IPS DF 19.7 (cell line): ENCODE data around the gene LYPD6.

ENCODE experiments used
- DNase-seq: peaks from one replicate; pipeline ENCODE4 v3.0.0-alpha.2; 2013; ENCODE audit warnings: low read depth, low spot score

Gene LYPD6

DNA sequence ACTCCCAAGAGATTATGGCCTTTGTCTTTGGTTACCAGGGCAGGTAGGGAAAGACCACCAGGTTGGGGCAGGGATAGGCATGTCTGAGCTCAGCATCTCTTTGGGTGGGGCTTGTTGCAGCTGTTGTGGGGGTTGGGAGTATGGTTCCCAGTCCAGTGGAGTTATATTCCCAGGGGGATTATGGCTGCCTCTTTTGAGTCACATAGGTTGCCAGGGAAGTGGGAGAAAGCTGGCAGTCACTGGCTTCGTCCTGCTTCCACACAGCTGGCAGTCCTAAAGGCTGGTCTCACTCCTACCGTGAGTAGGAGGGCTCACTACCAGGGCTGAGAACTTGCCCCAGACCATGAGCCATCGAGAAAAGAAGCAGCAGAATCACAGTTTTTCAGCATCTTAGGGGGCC lies 79.1 kb downstream of the LYPD6 start:
- DNase-seq: no peak

DNA sequence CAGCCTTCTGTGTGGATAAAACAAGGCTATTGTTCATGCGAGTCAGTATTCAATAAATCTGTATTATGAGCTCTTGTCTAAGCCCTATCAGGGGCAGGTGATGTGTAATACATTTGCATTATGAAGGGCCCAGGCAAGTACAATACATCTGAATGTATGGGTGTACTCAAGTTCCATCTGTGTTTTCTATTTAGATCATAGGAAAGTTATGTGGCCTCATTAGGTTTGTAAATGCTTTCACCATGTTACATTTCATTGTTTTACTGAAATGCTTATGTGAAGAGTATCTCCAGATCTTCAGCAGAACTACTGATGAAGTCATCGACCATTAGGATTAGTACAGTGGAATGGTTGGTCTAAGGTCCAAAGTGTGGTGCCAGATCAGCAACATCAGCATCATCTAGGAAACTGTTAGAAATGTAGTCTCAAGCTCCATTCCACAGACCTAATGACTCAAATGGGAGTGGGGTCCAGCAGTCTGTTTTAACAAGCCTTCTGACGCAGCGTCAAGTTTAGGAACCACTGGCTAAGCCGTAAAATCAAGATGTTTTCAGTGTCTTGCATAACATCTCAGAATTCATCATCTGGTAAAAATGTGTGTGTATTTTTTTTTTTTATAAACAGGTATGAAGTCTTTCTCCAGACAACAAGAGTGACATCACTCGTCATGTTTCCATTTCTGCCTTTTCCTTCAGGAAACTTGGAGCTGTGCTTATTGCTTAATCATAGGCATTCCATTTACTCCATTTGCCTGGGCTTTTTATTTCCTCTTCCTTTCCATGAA lies 80.5 kb downstream of the LYPD6 start:
- no peak for DNase-seq

DNA sequence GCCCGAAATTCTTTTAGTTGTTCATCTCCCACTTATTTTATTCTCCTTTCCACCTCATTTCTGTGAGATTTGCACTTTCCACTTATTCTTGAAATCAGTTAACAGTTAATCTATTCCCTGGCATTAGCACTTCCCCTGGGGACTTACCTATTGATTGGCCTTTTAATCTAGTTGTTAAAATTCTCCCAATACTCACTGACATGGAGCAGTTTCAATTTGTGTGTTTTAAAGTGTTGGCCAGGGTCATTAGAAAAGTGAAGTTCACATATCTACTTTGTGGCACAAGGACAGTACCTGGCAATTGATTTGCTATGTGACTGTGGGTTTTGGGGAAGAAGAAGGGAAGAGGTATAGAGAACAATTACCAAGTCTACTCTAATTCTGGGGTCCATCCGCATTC lies 83.1 kb downstream of the LYPD6 start:
- no peak for DNase-seq

DNA sequence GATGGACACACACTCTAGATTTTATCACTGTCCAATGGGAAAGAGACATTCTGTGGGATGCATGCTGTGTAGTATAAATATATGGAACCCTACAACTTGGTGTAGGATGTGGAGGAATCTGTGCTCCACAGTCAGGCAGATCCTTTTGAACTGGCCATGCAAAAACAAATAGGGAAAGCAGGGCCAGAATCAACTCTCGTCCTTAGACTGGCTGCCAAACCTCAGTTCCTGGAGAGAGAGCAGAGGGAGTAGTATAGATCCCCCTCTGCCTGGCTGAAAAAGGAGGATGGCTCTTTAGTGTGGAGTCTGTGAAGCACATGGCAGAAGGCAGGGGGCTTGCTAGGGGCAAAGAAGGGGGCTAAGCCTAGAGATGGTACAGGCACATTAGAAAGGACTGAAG lies 84.7 kb downstream of the LYPD6 start:
- no peak for DNase-seq

DNA sequence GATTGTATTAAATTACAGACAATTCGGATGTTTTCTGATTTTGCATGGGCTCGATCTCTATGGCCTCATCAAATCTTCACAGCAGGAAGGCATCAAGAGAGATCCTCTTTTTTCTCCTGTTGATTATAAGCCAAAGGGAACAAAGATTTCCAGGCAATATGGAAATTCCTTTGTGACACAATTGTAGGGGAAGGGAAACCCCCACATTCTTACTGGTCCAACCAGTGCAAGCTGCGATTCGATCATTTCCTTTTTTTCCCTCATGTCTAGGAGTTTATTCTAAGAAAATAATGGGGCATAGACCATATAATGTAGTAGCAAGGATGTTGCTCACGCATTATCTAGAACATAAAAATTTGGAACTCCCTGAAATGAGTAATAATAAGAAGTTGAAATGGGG lies 87.7 kb downstream of the LYPD6 start:
- no peak for DNase-seq

DNA sequence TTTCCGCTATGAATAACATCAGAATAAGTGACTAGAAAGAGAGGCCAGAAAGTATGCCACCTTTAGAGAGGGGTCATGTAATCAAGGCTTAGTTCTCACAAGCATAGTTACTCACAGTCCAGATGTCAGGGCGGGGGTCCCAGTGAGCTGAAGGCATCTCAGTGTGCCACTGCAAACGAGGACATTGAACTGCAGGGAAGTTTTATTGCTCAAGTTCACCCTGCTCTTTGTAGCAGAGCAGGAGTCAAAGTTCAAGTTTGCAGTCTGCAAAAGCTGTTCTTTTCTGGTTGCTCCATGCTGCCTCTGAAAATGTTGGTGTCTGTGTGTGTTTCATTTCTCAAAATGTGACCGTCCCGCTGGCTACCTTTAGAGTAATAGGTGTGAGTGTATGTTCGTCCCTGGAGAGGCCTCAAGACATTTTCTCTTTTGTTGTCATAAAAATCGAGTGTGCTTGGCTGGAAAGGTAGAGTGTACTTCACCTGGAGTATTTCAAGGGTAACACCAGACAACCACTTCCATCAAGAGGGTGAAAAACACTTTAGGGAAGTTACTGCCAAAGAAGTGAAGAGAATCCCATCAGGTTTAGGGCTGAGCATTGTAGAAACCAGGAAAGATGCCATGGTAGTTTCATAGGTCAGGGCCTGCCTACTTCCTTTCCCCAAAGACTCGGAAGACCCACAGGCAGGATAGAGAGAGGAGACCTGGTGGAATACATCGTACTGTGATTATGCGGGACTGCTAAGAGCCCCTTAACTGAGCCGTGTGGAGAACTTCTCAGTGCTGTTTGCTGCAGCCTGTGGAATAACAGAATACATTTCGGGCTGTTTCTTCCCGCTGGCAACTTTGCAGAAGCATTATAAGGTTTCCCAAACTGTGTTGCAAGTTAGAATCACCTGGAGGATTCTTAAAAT lies 89.9 kb downstream of the LYPD6 start:
- DNase-seq: no peak

DNA sequence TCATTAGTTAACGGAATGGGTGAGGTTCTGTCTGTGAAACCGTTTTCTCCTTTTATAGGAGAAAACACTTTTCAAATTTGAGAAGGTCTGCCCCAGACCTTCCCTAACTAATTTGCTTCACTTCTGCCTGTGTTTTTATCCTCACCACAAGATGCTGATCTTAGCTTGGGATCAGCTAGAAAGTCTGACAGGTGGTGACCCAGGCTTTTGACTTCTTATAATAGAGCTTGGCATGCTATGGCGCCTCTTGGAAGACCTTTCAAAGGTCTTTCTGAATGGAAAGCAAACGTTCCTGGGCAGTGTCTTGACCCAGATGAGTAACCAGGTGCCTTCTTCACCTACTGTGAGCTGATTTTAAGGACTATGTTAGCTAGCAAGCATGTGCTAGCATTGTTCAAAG lies 91.4 kb downstream of the LYPD6 start:
- no peak for DNase-seq

DNA sequence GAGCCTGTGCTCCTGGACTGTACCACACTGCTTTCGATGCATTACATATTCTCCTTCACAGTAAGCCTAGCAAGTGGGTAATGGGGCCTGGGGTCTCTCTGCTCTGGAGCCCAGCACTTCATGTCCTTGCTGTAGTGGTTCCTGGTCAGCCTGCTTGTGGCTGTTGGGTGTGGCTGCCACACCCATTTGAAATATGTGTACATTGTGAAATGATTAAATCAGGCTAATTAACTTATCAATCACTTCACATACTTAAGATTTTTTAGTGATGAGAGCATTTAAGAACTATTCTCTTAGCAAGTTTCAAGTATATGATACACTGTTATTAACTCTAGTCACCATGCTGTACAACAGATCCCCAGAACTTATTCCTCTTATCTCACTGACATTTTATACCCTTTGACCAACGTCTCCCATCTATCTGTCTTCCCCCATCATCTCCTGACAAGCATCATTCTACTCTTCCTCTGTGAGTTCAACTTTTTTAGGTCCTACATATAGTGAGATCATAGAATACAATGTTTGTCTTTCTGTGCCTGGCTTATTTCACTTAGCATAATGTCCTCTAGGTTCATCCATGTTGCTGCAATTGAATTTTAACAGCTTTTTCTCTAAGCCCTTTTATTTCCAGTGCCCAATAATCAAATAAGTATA lies 92.1 kb downstream of the LYPD6 start:
- no peak for DNase-seq

DNA sequence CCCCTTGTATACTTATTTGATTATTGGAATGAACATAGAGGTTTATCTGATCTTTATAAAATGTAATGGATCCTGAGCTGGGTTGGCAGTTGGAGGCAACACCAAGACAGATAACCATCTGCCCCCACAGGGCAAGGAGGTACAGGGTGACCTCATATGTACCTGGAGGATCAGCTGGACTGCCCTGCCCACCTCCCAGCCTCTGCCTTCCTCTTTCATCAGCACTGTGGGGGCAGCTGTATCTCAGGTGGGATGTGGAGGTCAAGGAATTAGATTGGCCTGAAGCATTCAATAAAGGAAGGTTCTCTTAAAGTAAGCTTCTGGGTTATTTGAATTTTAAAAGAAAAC lies 92.6 kb downstream of the LYPD6 start:
- no peak for DNase-seq

DNA sequence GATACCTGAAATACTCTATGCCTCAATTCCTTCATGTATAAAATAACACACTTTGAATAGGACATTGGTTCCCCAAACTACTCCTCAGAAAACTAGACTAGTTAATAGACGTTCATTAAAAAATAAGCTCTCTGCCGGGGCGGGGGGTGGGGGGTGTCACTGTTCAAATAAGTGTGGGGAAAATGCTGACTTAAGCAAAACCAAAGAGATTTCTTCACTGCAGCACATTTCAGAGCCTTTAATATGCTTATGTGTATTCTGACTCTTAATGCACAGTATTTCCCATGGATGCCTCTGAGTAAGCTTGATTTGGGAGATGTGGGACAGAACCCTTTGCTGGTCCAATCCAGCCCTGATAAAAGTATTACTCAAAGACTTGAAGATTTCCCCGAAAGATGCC lies 93.2 kb downstream of the LYPD6 start:
- no peak for DNase-seq

DNA sequence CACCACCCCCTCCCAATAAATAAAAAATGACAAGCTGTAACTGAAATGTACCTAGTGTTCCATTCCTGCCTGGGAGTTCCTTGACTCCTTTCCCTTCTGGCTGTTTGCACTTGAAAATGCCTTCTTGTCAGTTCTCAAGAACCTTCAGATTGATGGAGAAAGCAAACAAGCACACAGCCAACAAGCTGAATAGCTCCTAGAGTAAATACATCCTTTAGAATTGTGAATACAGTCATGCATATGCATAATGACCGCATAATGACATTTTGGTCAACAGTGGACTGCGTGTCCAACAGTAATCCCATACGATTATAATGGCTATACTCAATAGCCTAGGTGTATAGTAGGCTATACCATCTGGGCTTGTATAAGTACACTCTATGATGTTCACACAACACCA lies 97.0 kb downstream of the LYPD6 start:
- no peak for DNase-seq

DNA sequence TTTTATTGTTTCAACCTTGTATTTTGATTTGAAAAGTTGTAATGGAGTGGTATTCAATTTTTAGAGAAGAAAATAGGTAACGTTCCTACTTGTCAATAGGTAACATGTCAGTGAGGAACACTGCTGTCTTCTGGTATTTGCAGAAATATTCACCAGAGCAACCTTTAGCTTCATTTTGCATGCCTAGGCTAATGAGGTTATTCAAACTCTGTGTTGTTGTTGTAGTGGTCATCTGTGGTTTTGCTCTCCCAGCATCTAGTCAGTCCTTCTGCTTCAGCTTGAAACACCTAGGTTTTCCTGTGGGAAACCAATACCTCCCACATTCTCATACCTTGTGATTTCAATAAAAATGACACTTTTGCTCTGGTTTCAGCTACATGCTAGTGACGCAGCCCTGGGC lies 98.4 kb downstream of the LYPD6 start:
- no peak for DNase-seq

DNA sequence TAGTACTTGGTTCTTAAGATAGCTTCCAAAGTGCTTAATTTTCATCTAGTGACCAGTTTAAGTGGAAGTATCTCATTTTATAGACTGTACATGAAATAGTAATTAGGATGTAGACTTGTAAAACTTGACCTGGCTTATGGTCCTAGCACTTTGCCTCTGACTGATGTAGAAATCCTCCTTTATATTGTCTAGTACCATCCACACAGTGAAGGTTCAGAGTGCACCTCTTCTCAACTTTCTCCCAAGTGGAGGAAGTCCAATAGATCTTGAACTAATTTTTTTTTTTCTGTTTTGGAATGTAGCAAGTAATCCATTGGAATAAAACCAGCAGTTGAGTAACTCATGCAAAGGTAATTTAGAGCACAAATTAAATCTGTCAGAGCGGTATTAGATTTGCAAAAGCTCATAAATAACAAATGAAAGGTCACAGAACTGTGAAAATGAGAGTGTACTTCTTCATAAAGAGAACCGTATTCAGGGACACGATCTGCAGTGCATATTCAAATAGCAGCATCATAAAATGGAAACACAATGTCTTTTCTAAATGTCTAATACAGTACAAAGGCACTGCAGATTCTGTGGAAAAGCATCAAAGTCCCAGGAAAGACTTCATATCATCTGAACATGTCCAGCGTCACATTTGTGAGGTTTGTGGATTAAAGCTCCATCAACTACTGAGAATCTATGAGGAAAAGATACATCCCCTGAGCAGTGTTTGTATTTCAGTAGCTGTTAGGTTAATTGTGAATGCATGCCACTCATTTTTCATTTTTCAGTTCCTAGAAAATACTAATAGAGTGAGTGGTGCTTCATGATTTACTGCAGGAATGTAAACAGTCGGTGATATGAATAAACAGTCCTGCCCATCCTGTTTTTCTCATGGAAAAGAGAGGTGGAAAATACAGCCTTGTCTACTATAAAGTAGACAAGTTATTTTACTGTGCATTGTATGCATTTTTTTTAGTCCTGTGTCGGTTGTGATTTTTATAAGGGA lies 100.7 kb downstream of the LYPD6 start:
- no peak for DNase-seq

DNA sequence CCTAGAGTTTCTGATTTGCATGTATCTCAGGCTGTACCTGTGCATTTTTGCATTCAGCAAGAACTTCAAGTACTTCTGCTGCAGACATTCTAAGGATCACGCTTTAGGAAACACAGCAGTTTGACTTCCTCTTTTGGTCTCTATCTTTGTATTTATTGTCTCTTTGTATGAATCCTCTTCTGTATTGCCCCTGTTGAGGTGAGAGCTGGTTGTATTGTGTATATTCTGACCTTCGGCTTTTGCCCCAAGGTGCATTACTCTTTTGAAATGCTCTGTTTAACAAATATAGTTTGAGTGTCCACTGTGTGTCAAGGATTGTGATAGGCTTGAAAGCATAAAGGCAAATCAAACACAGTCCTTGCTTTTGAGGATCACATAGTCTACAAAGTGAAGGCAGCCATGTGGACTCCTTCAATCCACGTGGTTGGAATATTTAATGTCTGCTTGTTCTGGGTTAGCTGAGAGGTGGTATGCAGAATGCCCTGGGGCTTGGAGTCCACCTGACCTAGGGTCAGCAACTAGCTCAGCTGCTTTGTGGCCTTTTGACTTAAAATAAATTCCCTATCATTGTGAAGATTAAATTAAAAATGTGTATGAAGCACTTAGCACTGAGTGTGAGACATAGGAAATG lies 108.1 kb downstream of the LYPD6 start:
- no peak for DNase-seq

DNA sequence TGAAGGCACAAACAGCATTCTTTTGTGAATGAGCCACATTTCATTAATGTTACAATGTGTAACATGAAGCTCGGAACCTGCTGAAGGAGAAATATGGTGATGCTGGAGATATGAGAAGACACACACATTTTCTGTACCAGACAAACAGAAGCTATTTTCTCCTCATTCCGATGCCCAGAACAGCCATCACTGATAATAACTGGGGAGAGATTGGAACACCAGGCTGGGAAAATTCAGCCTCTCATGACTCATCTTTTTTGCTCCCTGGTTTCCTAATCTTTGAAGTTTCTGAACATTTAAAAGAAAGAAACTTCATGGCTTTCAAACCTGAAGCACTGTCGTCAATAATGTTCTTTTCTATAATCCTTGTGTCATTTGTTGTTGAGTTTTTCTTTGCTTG lies 110.9 kb downstream of the LYPD6 start:
- no peak for DNase-seq

DNA sequence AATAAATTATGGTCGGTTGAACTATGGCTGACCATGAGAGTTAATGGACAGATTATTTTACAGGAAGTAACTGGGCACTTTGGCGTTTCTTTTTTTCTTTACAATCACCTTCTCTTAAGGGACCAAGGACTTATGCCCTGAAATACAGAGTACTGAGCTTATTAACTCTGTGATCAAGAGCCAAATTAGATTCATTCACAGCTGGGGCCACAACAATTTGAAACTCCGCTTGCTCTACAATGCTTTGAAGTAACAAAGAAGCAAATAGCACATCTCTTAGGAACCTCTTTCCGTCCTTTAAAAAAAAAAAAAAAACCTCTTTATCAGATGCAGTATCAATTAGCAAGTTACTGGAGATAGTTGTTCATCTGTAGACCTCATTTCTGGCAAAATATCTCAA lies 112.0 kb downstream of the LYPD6 start:
- DNase-seq: no peak

DNA sequence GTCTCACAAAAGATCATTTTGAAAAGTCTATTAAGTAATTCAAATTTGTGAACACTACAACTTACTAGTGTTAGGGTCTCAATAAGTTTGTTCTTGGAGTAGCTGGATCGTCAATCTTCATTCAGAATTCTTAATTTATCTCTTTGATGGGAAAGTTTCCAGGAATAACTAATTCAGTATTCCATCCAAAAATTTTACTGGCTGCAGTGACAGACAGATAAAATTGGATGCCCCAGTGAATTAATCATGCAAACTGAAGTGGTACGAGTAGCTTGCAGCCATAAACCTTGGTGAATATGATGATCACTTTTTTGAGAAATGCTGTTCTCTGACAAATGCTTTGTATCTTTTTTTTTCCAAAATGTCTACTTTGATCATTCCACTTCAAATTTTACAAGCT lies 112.8 kb downstream of the LYPD6 start:
- no peak for DNase-seq

DNA sequence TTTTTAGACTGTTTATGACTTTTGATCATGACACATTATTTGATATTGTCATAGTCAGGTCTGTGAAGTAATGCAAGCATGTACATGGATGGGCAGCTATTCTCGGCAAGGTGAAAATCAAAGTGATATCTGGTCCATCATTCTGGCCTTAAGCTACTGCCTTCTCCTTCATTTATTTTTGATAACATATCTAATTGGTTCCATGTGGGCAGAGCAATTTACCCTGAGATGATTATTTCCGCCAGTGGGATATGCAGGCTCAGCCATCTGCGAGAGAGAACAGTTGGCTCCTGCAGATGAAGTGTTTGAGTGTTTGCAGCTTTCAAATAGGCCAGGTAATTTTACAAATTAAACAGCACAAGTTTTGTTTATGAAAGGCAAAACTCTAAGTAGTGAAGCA lies 116.4 kb downstream of the LYPD6 start:
- DNase-seq: no peak

DNA sequence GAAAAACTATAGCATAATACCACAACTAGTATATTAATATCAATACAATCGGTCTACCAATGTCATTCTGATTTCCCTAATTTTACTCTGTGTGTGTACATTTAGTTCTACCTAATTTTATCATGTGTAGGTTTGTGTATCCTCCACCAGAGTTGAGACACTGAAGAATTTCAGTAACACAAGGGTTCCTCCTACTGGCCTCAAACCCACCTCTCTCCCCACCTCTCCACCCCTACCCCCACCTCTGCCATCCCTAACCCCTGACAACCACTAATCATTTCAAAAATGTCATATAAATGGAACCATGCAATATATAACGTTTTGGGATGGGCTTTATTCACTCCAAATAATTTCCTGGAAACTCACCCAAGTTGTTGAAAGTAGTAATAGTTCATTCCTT lies 117.9 kb downstream of the LYPD6 start:
- no peak for DNase-seq

DNA sequence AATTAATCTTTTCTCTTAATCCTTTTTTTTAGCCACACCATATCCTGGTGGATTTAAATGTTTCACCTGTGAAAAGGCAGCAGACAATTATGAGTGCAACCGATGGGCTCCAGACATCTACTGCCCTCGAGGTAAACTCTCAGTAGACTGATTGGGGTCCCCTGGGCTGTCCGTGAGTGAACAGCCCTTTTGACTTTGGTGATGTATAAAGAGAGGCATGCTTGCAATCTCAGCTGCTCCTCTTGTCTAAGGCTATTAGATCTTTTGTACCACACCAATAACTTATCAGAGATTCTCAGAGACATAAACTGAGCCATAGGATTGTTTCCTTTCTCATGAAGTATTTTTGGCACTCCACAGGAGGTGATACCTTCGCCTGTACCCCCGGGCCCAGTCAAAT lies 118.6 kb downstream of the LYPD6 start:
- no peak for DNase-seq
